Uterus (tissue), 2 donors: Measurements from ENCODE around the gene DNAH7.

ENCODE experiments used
- POLR2A ChIP-seq, 2 donors: fragments of 450-650 bp; IDR thresholded peaks; one replicate each; pipeline ENCODE4 v1.6.1; 2016; ENCODE audit warnings: antibody characterized with exemption in 2 of 2, mild to moderate bottlenecking in 1 of 2, moderate library complexity in 1 of 2
- TF ChIP-seq, protein P1 (sequence below), 4 experiments: fragments of 200-600 bp in 2 of 4; fragments of 450-650 bp in 2 of 4; sonication (generic) in 2 of 4; IDR thresholded peaks; one replicate each; pipeline ENCODE4 v1.5.1; 2016 to 2019; ENCODE audit warnings: antibody characterized with exemption in 4 of 4, mild to moderate bottlenecking in 2 of 4, moderate library complexity in 1 of 4

DNA sequence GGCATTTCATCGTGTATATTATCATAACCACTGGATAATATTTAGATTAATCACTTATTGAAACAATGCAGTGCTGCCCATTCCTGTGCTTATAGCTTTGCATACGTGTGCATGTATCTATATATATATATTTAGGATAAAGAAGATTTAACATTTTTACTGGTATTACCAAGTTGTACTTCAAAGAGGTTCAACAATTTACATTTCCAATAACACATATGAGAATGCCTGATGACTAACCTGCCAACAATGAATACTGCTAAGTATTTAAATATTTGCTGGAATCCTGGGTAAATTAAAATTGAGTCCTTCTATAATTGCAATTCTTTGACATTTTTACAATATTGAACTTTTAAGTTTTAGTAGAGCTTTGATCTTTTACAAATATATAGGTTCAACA is 300.2 kb downstream of the DNAH7 start:
- TF ChIP-seq, protein P1, sequence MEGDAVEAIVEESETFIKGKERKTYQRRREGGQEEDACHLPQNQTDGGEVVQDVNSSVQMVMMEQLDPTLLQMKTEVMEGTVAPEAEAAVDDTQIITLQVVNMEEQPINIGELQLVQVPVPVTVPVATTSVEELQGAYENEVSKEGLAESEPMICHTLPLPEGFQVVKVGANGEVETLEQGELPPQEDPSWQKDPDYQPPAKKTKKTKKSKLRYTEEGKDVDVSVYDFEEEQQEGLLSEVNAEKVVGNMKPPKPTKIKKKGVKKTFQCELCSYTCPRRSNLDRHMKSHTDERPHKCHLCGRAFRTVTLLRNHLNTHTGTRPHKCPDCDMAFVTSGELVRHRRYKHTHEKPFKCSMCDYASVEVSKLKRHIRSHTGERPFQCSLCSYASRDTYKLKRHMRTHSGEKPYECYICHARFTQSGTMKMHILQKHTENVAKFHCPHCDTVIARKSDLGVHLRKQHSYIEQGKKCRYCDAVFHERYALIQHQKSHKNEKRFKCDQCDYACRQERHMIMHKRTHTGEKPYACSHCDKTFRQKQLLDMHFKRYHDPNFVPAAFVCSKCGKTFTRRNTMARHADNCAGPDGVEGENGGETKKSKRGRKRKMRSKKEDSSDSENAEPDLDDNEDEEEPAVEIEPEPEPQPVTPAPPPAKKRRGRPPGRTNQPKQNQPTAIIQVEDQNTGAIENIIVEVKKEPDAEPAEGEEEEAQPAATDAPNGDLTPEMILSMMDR (IDR thresholded peaks at IDR 0.05): no peak
- no peak for TF ChIP-seq POLR2A (IDR thresholded peaks at IDR 0.05)
